Stomach (tissue), 4 donors: Measurements from ENCODE around the gene RGS3.

Experiments
- CTCF ChIP-seq, 7 experiments: fragments of 450-650 bp in 4 of 7; fragments of 200-600 bp in 3 of 7; sonication (generic) in 3 of 7; IDR thresholded peaks; one replicate each; pipeline ENCODE4 v1.5.1; 2016 to 2019; ENCODE audit warnings: antibody characterized with exemption in 7 of 7, control low read depth in 2 of 7, mild to moderate bottlenecking in 1 of 7
- EP300 ChIP-seq: sonication (generic); formaldehyde crosslinking; IDR thresholded peaks from one replicate; pipeline ENCODE4 v1.6.1; 2017; ENCODE audit warnings: antibody characterized with exemption
- POLR2A ChIP-seq, 4 donors: fragments of 450-650 bp; IDR thresholded peaks; one replicate each; pipeline ENCODE4 v1.6.1; 2016; ENCODE audit warnings: antibody characterized with exemption in 4 of 4, control low read depth in 2 of 4, mild to moderate bottlenecking in 1 of 4, moderate library complexity in 1 of 4
- POLR2AphosphoS5 ChIP-seq, 3 donors: sonication (generic); formaldehyde crosslinking; IDR thresholded peaks; one replicate each; pipeline ENCODE4 v1.6.1; 2016; ENCODE audit warnings: antibody characterized with exemption in 3 of 3

- no peak for TF ChIP-seq POLR2A (IDR thresholded peaks at IDR 0.05)
- no peak for TF ChIP-seq CTCF (IDR thresholded peaks at IDR 0.05)
- no peak for TF ChIP-seq EP300
- no peak for TF ChIP-seq POLR2AphosphoS5 (IDR thresholded peaks at IDR 0.05)
Measured at GRCh38 chr9:113436728-113437515, 26.6 kb upstream of the RGS3 start.
